OCI-LY3 (cell line): ENCODE data around the gene LRRC3B.

ENCODE experiments used
- H2AFZ ChIP-seq: fragments of 200-600, 300-600 bp; shearing (Covaris generic); 2 replicates; pipeline ENCODE4 v1.6.0; 2014; ENCODE audit warnings: antibody characterized with exemption, low read depth, low read length
- H3K27ac ChIP-seq: fragments of 200-600, 300-600 bp; sonication (generic); 2 replicates; pipeline ENCODE4 v1.5.1; 2014; ENCODE audit warnings: mild to moderate bottlenecking, low read length, moderate library complexity, mixed read lengths
- H3K27me3 ChIP-seq: fragments of 200-600, 300-600 bp; sonication (generic); 2 replicates; pipeline ENCODE4 v1.6.1; 2014; ENCODE audit warnings: low read depth, low read length, mixed read lengths
- H3K36me3 ChIP-seq: fragments of 200-600, 300-600 bp; sonication (generic); replicated peaks from 2 replicates; pipeline ENCODE3; 2014; ENCODE audit warnings: low read depth, low read length, mixed read lengths
- H3K4me1 ChIP-seq: fragments of 300-600, 200-600 bp; sonication (generic); 2 replicates; pipeline ENCODE4 v1.6.1; 2014; ENCODE audit warnings: low read length, mixed read lengths
- H3K4me2 ChIP-seq: fragments of 200-600, 300-600 bp; sonication (generic); 2 replicates; pipeline ENCODE4 v1.6.1; 2014; ENCODE audit warnings: low read length, mixed read lengths
- H3K4me3 ChIP-seq: fragments of 300-600, 200-600 bp; sonication (generic); 2 replicates; pipeline ENCODE4 v1.5.1; 2014; ENCODE audit warnings: antibody characterized with exemption, mild to moderate bottlenecking, low read length, moderate library complexity
- H3K79me2 ChIP-seq: fragments of 300-600, 200-600 bp; shearing (Covaris generic); 2 replicates; pipeline ENCODE4 v1.6.1; 2014; ENCODE audit warnings: mild to moderate bottlenecking, low read length, mixed read lengths
- H3K9ac ChIP-seq: fragments of 300-600, 200-600 bp; shearing (Covaris generic); 2 replicates; pipeline ENCODE4 v1.6.0; 2014; ENCODE audit warnings: mild to moderate bottlenecking, low read length, moderate library complexity
- H3K9me3 ChIP-seq: fragments of 200-600, 300-600 bp; shearing (Covaris generic); 2 replicates; pipeline ENCODE4 v1.6.1; 2014; ENCODE audit warnings: low read length, mixed read lengths; ENCODE audit not compliant: insufficient read depth
- H4K20me1 ChIP-seq: fragments of 200-600, 300-600 bp; sonication (generic); 2 replicates; pipeline ENCODE4 v1.6.1; 2016; ENCODE audit warnings: low read length, mixed read lengths; ENCODE audit not compliant: insufficient read depth
- CTCF ChIP-seq: fragments of 200-600, 300-600 bp; sonication (generic); IDR thresholded peaks from 2 replicates; pipeline ENCODE4 v1.5.1; 2014; ENCODE audit warnings: antibody characterized with exemption, low read length, low read depth
- EZH2phosphoT487 ChIP-seq: fragments of 200-600 bp; shearing (Covaris generic); IDR thresholded peaks from 2 replicates; pipeline ENCODE4 v1.6.1; 2018; ENCODE audit warnings: antibody characterized with exemption, mixed run types, low read depth

The LRRC3B gene

GRCh38 chr3:26638113-26638512, 15.5 kb downstream of the LRRC3B start:
- Histone ChIP-seq H3K9me3 (0 out of 2 replicates have a peak, but pooled peaks cover 4% of the 10 kb centered on the region), H3K36me3 (no peaks in the 10 kb centered on the region), H3K79me2 (no peaks in the 10 kb centered on the region), H3K4me1 (no peaks in the 10 kb centered on the region), H3K4me3 (no peak overlapping the region), H3K27ac (no peak overlapping the region), H3K4me2 (no peak overlapping the region), H3K9ac (no peak overlapping the region), H4K20me1 (no peaks in the 10 kb centered on the region), H3K27me3 (no peaks in the 10 kb centered on the region), H2AFZ (no peak overlapping the region)
- TF ChIP-seq CTCF, result no peak

GRCh38 chr3:26639339-26639738, 16.8 kb downstream of the LRRC3B start:
- no peaks in the 10 kb centered on the region for H3K4me1 ChIP-seq
- H3K9me3 ChIP-seq, result 0 out of 2 replicates have a peak, but pooled peaks cover 4% of the 10 kb centered on the region
- no peak overlapping the region for H3K27ac ChIP-seq
- no peak overlapping the region for H2AFZ ChIP-seq
- no peaks in the 10 kb centered on the region for H4K20me1 ChIP-seq
- TF ChIP-seq CTCF, result no peak
- TF ChIP-seq EZH2phosphoT487, result no peak
- H3K27me3 ChIP-seq, result no peaks in the 10 kb centered on the region
- no peak overlapping the region for H3K4me3 ChIP-seq
- no peak overlapping the region for H3K4me2 ChIP-seq
- no peaks in the 10 kb centered on the region for H3K79me2 ChIP-seq
- no peak overlapping the region for H3K9ac ChIP-seq
- no peaks in the 10 kb centered on the region for H3K36me3 ChIP-seq

- Histone ChIP-seq H3K9ac (no peak overlapping the region), H3K4me1 (peaks cover 12% of the 10 kb centered on the region; the same call in 1 of the 2 replicates), H3K9me3 (no peaks in the 10 kb centered on the region), H3K4me3 (no peak overlapping the region), H3K79me2 (no peaks in the 10 kb centered on the region), H3K36me3 (no peaks in the 10 kb centered on the region), H4K20me1 (no peaks in the 10 kb centered on the region), H3K27me3 (no peaks in the 10 kb centered on the region), H2AFZ (no peak overlapping the region), H3K4me2 (no peak overlapping the region), H3K27ac (no peak overlapping the region)
- TF ChIP-seq CTCF, result no peak
- no peak for TF ChIP-seq EZH2phosphoT487
Measured at GRCh38 chr3:26647078-26647477, 24.5 kb downstream of the LRRC3B start.

GRCh38 chr3:26648461-26648860, 25.9 kb downstream of the LRRC3B start:
- H2AFZ ChIP-seq, result no peak overlapping the region
- no peaks in the 10 kb centered on the region for H4K20me1 ChIP-seq
- H3K4me2 ChIP-seq, result no peak overlapping the region
- TF ChIP-seq CTCF (no peak), EZH2phosphoT487 (no peak)
- H3K27me3 ChIP-seq, result no peaks in the 10 kb centered on the region
- no peaks in the 10 kb centered on the region for H3K36me3 ChIP-seq
- no peaks in the 10 kb centered on the region for H3K79me2 ChIP-seq
- no peak overlapping the region for H3K27ac ChIP-seq
- peaks cover 12% of the 10 kb centered on the region; the same call in 1 of the 2 replicates for H3K4me1 ChIP-seq
- H3K9ac ChIP-seq, result no peak overlapping the region
- H3K4me3 ChIP-seq, result no peak overlapping the region
- no peaks in the 10 kb centered on the region for H3K9me3 ChIP-seq
